ENCODE data around the gene REEP3.

Gene REEP3

DNA sequence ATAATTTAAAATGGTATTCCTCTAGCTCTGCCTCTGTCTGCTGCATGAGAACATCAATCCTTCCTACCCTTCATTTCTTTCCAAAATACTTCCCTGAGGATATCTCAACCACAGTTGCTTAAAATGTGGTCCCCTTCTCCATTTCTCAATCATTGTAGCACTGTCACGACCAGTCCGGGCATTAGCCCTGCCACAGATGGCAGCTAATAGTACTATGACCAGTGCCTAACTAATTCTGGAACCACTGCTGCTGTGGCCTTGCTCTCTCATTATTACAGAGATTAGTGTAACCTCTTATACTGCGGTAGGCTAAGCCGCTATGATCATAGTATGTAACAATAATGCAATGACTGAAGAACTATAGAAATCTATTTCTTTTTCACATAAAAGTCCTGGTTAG, 66.0 kb downstream of the REEP3 start:
- DNase-seq (ENCODE audit: low read depth, low spot score), result no peak

DNA sequence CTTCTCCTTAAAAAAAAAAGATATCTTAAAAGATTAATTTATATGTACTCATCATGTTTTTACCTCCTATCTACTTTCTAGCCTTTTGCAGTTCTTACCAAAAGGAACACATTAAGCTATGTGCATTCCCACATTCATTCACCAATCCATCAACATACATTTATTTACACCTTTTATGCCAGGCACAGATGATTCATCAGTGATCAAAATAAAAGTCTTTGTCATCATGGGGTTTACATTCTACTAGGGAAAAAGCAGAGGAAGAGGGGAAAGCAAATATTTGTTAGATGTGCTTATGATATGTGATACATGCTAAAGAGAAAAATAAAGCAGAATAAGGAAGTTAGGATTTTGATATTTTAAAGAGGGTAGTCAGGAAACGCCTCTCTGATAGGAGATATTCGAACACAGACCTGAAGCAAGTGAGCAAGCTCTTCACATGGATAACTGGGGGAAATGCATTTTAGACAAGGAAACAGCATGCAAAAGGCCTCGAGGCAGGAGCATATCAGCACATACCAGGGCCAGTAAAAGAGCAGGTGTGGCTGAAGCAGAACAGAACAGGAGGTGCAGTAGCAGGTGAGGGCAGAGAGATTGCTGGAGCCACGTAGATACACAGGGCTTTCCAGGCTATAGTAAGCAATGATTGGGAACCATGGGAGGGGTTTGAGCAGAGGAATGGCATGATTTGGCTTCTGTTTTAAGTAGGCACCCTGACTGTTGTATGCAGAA, 67.4 kb downstream of the REEP3 start:
- peak; percentile 37 for DNase-seq (ENCODE audit: low read depth, low spot score)

- DNase-seq (ENCODE audit: low read depth, low spot score), result no peak
These were observed 70.6 kb downstream of the REEP3 start for GRCh38 chr10:63591600-63592379.

- no peak for DNase-seq (ENCODE audit: low read depth, low spot score)
These were observed 72.4 kb downstream of the REEP3 start for GRCh38 chr10:63593576-63593975.

DNA sequence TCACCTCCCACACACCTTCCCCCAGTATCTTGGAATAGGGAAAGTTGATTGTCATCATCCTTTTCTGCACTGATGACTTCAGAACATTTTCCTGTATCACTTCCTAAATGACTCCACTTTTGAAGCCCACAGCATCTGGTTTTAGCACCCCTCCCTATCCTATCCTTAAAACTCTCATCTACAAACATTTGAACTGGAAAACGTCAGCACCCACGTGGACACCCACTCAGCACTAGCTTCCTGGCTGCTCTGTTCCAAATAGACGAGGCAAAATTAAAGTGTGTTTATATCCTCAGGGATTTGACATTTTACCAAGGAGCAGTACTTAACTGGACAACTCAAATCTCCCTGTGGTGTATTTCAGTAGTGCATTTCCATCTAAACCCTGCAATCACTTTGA, 73.9 kb downstream of the REEP3 start:
- no peak for DNase-seq (ENCODE audit: low read depth, low spot score)

GRCh38 chr10:63596924-63597323, 75.7 kb downstream of the REEP3 start:
- no peak for DNase-seq (ENCODE audit: low read depth, low spot score)

- DNase-seq (ENCODE audit: low read depth, low spot score), result no peak
These were observed 79.3 kb downstream of the REEP3 start for GRCh38 chr10:63600540-63600939.

DNA sequence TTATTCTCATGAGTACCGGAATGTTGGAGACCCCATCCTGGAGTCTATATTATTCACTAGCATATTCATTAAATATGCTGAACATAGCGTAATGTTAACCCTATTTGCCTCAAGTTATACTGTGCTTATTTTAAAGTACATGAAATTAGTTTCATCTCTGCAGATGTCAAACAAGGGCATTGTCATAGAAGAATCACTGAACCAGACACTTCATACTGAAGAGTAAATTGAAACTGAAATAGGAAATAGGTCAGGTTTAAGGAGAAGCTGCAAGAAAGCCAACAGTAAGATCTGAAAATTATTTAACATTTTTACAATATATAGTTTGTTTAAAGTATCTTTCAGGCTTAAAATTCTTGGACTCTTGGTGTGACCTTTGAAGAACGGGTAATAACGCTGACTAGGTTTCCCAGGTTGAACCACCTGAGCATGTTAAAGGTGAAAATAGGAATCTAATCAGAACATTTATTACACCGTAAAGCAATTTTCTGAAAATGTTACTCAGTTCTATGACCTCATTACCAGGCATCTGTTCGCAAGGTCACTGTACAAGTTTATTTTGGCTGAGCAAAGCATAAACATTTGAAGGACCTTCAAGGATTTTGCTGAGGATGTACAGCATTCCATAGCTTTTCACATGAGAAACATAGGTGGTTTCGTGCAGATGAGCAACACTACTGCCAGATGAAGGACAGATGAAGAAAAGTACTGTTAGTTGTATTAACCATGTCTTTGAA, 82.7 kb downstream of the REEP3 start:
- no peak for DNase-seq (ENCODE audit: low read depth, low spot score)

- DNase-seq (ENCODE audit: low read depth, low spot score), result no peak
These were observed 84.2 kb downstream of the REEP3 start for GRCh38 chr10:63605197-63605967.

DNA sequence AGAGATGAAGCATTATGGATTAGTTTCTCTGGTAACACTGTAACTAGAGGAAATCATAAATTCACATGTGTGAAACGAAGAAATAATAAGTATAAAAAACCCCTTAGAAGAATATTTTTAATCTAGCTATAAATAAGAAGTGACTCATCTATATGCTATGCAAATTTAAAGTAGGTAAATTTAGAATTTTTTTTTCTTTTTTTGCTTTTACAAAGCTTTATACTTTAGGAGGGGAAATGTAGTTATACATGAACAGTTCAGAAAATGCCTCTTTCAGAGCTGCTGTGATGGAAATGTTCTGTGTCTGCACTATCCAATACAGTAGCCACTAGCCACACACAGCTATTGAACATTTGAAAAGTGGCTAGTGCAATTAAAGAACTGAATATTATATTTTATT, 87.3 kb downstream of the REEP3 start:
- no peak for DNase-seq (ENCODE audit: low read depth, low spot score)

- no peak for DNase-seq (ENCODE audit: low read depth, low spot score)
These were observed 89.9 kb downstream of the REEP3 start for GRCh38 chr10:63611078-63611477.

- no peak for DNase-seq (ENCODE audit: low read depth, low spot score)
These were observed 93.2 kb downstream of the REEP3 start for GRCh38 chr10:63614371-63614891.

DNA sequence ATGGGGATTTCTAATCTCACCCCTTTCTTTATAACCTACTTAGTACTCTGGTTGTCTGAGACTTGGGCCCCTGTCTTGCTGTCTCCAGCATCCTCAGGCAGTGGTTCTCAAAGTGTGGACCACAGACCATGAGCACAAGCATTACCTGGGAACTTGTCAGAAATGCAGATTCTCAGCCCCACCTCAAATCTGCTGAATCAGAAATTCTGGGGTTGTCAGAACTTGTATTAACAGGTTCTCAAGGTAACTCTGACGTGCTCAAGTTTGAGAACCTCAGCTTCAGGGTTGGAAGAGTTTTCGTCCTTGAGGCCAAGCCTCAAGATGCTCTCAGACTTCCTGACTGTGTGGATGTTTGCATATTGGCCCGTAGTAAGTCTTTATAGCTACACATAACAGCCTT, 97.4 kb downstream of the REEP3 start:
- DNase-seq (ENCODE audit: low read depth, low spot score), result no peak

GRCh38 chr10:63619426-63619825, 98.2 kb downstream of the REEP3 start:
- DNase-seq (ENCODE audit: low read depth, low spot score), result no peak

DNA sequence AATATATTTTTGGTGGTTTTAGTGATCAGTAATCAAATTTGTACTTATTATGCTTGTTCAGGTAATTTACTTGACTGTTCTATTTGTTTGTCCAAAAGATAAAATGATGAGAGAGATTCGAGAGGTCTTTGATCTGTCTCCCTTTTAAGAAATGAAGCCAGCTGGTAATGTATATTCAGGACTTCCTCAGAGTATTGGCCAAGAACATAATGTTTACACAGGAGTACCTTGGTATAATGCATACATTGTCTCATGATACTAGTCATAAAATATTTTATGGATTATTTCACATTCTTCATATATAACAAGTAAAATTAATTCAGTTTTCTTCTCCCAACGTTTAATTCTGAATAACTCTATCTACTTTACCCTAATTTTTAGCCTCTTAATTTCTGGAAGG, 100.9 kb downstream of the REEP3 start:
- no peak for DNase-seq (ENCODE audit: low read depth, low spot score)

DNA sequence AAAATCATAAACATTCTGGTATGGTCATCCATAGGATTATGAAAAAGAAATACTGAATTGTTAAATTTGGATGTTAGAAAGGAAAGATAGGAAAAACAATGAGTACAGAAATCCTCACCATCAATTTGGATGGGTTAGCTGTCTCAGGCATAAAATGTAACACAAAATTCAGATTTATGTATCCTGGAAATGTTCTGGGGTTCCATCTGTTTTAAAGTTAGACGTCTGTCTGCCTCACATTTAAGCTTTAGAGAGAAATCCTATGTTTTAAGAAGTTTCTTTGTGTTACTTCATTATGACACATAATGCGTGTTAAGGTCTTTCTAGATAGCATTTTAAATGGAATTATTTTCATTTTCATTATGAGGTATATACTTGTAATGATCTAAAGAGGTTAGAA, 103.5 kb downstream of the REEP3 start:
- no peak for DNase-seq (ENCODE audit: low read depth, low spot score)

DNA sequence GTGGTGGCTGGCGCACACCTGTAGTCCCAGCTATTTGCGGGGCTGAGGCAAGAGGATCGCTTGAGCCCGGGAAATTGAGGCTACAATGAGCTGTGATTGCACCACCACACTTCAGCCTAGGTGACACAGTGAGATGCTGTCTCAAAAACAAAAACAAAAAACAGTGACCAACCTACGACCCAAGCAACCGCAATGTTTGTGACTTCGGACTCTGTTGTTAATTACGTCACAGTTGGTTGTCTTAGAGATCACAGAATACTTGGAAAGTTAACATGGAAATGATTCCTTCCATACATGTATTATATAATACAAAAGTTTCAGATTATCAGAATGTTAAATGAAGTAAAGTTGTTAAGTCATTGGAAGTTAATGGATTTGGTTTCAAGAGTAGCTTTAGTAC, 106.2 kb downstream of the REEP3 start:
- DNase-seq (ENCODE audit: low read depth, low spot score), result no peak

DNA sequence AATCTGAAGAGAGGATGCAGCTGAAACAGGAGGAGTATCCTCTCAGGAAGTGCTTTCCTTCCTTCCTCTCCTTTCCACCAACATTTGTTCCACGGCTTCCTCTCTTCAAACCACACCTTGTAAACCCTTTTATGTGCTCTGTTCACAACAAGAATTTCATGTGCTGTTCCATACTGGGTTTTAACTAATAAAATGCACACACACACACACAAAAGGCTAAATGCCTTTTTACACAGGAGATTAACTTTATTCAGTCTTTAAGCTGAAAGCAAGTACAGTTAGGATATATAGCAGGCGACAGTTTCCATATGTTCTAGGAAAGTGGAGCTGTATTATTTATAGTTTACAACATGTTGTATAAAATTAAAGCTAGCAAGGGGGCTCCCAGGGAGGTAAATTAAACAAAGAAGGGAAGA, 106.7 kb downstream of the REEP3 start:
- DNase-seq (ENCODE audit: low read depth, low spot score), result no peak

- peak; percentile 79 for DNase-seq (ENCODE audit: low read depth, low spot score)
These were observed 107.5 kb downstream of the REEP3 start for GRCh38 chr10:63628526-63629362.

DNA sequence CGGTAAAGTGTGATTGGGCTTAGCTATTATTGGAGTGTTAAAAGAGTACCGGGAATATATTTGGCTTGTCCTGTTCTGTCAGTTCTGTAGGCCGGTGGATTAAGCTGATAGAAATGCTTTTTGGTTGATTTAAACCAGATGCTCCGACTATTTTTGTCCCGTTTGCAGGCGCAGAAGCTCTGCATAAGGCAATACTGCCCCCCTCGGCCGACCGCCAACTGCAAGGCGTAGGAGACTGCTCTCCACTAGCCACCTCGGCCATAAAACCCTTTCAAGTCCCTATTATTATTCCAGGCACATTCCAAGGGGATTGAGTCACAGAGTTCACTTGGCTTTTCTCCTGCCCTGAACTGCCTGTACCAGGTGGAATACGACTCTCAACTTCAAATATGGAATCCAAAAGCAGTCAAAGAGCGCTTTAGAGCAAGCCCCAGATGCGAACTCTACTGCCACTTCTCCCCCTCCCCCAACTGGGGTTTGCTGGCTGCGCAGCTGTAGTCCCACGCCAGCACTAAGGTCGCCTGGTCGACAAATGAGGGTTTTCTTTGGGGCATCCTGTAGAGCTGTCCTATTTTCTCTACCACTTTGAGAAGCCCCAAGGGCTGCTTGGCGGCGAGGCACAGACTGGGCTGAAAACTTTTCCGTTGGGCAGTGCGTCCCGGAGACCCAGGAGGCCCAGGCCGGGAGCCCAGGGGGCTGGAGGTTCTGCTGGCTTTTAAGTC, 108.3 kb downstream of the REEP3 start:
- DNase-seq (ENCODE audit: low read depth, low spot score), result peak; percentile 98
